Sigmoid colon (tissue), 7 donors: ENCODE measurements around the gene ACD. TPM values are rescaled to one million over a fixed set of nuclear protein-coding genes. Genes with fewer than 3 reads are reported as not detected.
A peak's percentile ranks its signal among the peaks of the same experiment; 100 is the strongest.

ENCODE experiments used
- DNase-seq: peaks from one replicate; pipeline ENCODE4 v3.0.0-alpha.2; 2019
- H3K27ac ChIP-seq, 4 donors: fragments of 200-600 bp; sonication (generic); one replicate each; pipeline ENCODE4 v1.5.1; 2016 to 2019; ENCODE audit warnings: mild to moderate bottlenecking in 1 of 4
- H3K27me3 ChIP-seq, 3 donors: fragments of 200-600 bp; sonication (generic); one replicate each; pipeline ENCODE4 v1.5.1; 2019; ENCODE audit warnings: mild to moderate bottlenecking in 1 of 3
- H3K36me3 ChIP-seq, 4 donors: fragments of 200-600 bp; sonication (generic); one replicate each; pipeline ENCODE4 v1.5.1; 2016 to 2019
- H3K4me1 ChIP-seq, 4 donors: fragments of 200-600 bp; sonication (generic); one replicate each; pipeline ENCODE4 v1.5.1; 2017 to 2019
- H3K4me3 ChIP-seq, 4 donors: fragments of 200-600 bp; sonication (generic); one replicate each; pipeline ENCODE4 v1.5.1; 2017 to 2019; ENCODE audit warnings: mild to moderate bottlenecking in 2 of 4, moderate library complexity in 1 of 4
- H3K9me3 ChIP-seq, 4 donors: fragments of 200-600 bp in 3 of 4; sonication (generic) in 3 of 4; one replicate each; pipeline versions ENCODE4 v1.5.1 to v1.6.1; 2013 to 2019
- EP300 ChIP-seq, 4 donors: sonication (generic); formaldehyde crosslinking; IDR thresholded peaks; one replicate each; pipeline ENCODE4 v1.6.1; 2017; ENCODE audit warnings: antibody characterized with exemption in 4 of 4
- POLR2A ChIP-seq, 2 donors: fragments of 450-650 bp; IDR thresholded peaks; one replicate each; pipeline ENCODE4 v1.6.1; 2016; ENCODE audit warnings: antibody characterized with exemption in 2 of 2, mild to moderate bottlenecking in 2 of 2, moderate library complexity in 2 of 2
- POLR2AphosphoS5 ChIP-seq, 4 donors: sonication (generic); formaldehyde crosslinking; IDR thresholded peaks; one replicate each; pipeline ENCODE4 v1.6.1; 2017; ENCODE audit warnings: antibody characterized with exemption in 4 of 4
- WGBS, 2 donors: extraction: QIAGEN DNeasy Blood & Tissue Kit; methylation state at CpG; one replicate each; pipeline ENCODE4 v1.1.7; 2013; 5-methylcytosine and 5-hydroxymethylcytosine counted together
- intact Hi-C: fragments of 100-400 bp; cut with DNase I; formaldehyde crosslinking; loops from one replicate; pipeline ENCODE4 v1.15.1; 2023
- polyA plus RNA-seq, 3 donors: library from polyadenylated mRNA; stranded (reverse); fragments of 200-250 nt; gene quantifications; one replicate each; pipeline ENCODE4 v1.2.3, GENCODE V29; 2013
- total RNA-seq, 4 donors: library from RNA; depleted of rRNA; stranded (reverse); fragments of >200 nt; gene quantifications; one replicate each; pipeline ENCODE4 v1.1.0, GENCODE V29; 2016
- TF ChIP-seq, protein P1 (sequence below), 4 experiments: fragments of 450-650 bp in 3 of 4; fragments of 200-600 bp in 1 of 4; IDR thresholded peaks; one replicate each; pipeline ENCODE4 v1.5.1; 2016 to 2019; ENCODE audit warnings: antibody characterized with exemption in 4 of 4, mild to moderate bottlenecking in 3 of 4, moderate library complexity in 2 of 4
- donor health status: healthy with polysubstance abuse.
- donor health status: Bipolar disorder and iron deficiency.
- donor health status: healthy.

Gene ACD
- total and polyA plus RNA-seq, 7 donors = 7.4 to 20.6 (median 17.8) TPM

DNA sequence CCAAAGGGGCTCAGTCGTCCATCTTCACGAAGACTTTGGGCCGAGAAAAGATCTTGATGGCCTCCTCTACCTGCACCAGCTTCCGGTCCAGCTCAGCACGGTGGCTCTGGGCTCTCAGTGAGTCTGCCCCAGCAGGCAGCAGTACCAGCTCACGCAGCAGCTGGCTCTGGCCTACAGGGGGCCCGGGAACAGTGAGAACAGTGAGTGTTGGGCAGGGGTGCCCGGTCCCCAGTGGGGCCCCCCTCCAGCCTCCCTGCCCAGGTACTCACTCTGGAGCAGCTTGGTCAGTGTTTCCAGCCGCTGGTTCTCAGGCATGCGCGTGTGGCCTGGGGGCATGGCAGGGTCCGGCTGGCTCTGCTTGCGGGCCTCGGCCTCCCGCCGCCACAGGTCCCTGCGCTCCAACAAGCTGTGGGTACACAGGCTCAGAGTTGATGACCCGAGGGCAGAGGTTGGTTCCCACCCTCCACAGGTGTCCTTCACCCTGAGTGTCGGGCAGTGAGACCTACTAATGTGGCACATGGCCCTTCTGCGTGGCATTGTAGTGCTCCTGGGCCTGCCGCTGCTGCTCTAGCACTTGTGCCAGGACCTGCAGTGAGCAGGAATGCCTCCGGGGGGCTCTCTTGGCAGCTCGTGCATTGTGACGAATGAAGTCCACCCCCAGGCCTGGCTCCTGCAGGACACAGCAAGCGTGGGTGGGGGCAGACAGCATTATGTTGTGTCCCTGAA lies 3.3 kb upstream of the ACD start:
- no peak for TF ChIP-seq POLR2A (IDR thresholded peaks at IDR 0.05)
- TF ChIP-seq POLR2AphosphoS5 (IDR thresholded peaks at IDR 0.05) = no peak
- intact Hi-C loops = no loop called here
- peaks cover 6 to 18% (median 7%) of the 10 kb centered on the region in 4 donors for H3K36me3 ChIP-seq
- peaks cover 0 to 54% (median 47%) of the 10 kb centered on the region in 4 donors for H3K4me1 ChIP-seq
- no peak overlapping the region for H3K27ac ChIP-seq
- peak; percentile 63 for DNase-seq
- no peak overlapping the region for H3K4me3 ChIP-seq
- no peaks in the 10 kb centered on the region for H3K27me3 ChIP-seq
- H3K9me3 ChIP-seq = no peaks in the 10 kb centered on the region
- WGBS, 2 donors = 84% methylated on average over 25 of the region's 25 CpGs

DNA sequence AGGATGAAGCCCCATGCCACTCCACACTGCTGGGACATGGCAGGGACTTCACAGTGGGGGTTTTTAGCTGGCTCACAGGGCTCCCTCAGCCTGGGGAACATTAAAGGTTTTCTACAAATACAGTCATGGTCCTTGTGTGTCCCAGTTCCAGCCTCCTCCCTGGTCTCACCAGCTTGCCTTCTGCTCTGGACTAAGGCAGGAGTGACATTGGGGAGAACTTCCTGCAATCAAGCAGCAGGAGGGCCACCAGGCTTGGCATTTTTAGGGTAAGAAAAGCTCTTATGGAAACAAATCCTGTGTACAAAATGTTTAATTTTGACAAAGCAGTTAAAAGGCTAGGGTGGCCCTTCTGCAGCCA lies 2.6 kb upstream of the ACD start:
- Histone ChIP-seq H3K9me3 (no peaks in the 10 kb centered on the region), H3K36me3 (peaks cover 6 to 25% (median 7%) of the 10 kb centered on the region in 4 donors), H3K4me1 (peaks cover 0 to 47% (median 43%) of the 10 kb centered on the region in 4 donors), H3K4me3 (no peak overlapping the region), H3K27me3 (no peaks in the 10 kb centered on the region), H3K27ac (no peak overlapping the region)
- no peak for DNase-seq
- TF ChIP-seq POLR2A (IDR thresholded peaks at IDR 0.05) (no peak), POLR2AphosphoS5 (IDR thresholded peaks at IDR 0.05) (no peak)
- intact Hi-C loops = no loop called here

DNA sequence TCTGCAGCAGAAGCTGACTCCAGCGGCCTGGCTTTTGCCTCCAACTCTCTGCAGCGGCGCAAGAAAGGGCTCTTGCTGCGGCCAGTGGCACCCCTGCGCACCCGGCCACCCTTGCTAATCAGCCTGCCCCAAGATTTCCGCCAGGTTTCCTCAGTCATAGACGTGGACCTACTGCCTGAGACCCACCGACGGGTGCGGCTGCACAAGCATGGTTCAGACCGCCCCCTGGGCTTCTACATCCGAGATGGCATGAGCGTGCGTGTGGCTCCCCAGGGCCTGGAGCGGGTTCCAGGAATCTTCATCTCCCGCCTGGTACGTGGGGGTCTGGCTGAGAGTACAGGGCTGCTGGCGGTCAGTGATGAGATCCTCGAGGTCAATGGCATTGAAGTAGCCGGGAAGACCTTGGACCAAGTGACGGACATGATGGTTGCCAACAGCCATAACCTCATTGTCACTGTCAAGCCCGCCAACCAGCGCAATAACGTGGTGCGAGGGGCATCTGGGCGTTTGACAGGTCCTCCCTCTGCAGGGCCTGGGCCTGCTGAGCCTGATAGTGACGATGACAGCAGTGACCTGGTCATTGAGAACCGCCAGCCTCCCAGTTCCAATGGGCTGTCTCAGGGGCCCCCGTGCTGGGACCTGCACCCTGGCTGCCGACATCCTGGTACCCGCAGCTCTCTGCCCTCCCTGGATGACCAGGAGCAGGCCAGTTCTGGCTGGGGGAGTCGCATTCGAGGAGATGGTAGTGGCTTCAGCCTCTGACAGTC lies 2.0 kb upstream of the ACD start:
- H3K4me1 ChIP-seq = peaks cover 0 to 42% (median 37%) of the 10 kb centered on the region in 4 donors
- WGBS, 2 donors = 96% methylated on average over 34 of the region's 34 CpGs

DNA sequence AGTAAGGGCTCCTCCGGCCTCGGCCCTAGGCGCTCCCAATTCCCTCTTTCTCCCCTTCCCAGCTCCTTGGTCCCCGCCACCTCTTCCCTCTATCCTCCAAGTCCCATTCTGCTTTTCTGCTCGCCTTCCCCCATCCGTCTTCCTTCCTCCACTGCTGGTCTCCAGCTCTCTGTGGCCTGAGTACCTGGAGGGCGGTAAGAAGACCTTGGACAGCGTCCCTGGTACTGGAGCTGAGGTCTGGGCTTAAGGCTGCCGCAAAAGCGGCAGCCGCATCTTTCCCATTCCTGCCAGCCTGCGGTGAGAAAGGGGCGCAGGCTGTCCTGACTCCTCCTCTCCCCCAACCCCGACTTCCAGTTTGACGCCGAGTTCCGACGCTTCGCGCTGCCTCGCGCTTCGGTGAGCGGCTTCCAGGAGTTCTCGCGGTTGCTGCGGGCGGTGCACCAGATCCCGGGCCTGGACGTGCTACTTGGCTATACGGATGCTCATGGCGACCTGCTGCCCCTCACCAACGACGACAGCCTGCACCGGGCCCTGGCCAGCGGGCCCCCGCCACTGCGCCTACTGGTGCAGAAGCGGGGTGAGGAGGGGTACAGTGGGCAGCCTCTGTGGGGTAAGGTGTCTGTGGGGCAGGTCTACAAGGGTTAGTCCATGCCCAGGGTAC lies 1.2 kb upstream of the ACD start:
- peaks cover 6 to 35% (median 11%) of the 10 kb centered on the region in 4 donors for H3K36me3 ChIP-seq
- intact Hi-C loops = loop anchor here (2.0 kb wide), 1 partner anchor 132 kb away; the partner anchor contains the start of gene RIPOR1
- 10 to 11% methylated on average over 39 of the region's 39 CpGs for WGBS, 2 donors

More for the DNA sequence above, 2.0 kb upstream of the ACD start:
- intact Hi-C loops = loop anchor here (2.0 kb wide), 1 partner anchor 133 kb away; the partner anchor contains the start of gene RIPOR1
- H3K4me3 ChIP-seq = no peak overlapping the region
- no peaks in the 10 kb centered on the region for H3K27me3 ChIP-seq
- H3K27ac ChIP-seq = no peak overlapping the region
- peak; percentile 64 for DNase-seq
- TF ChIP-seq POLR2AphosphoS5 (IDR thresholded peaks at IDR 0.05) = no peak
- no peak for TF ChIP-seq EP300 (IDR thresholded peaks at IDR 0.05)
- TF ChIP-seq POLR2A (IDR thresholded peaks at IDR 0.05) = no peak
- TF ChIP-seq, protein P1, sequence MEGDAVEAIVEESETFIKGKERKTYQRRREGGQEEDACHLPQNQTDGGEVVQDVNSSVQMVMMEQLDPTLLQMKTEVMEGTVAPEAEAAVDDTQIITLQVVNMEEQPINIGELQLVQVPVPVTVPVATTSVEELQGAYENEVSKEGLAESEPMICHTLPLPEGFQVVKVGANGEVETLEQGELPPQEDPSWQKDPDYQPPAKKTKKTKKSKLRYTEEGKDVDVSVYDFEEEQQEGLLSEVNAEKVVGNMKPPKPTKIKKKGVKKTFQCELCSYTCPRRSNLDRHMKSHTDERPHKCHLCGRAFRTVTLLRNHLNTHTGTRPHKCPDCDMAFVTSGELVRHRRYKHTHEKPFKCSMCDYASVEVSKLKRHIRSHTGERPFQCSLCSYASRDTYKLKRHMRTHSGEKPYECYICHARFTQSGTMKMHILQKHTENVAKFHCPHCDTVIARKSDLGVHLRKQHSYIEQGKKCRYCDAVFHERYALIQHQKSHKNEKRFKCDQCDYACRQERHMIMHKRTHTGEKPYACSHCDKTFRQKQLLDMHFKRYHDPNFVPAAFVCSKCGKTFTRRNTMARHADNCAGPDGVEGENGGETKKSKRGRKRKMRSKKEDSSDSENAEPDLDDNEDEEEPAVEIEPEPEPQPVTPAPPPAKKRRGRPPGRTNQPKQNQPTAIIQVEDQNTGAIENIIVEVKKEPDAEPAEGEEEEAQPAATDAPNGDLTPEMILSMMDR (IDR thresholded peaks at IDR 0.05) = no peak
- peaks cover 6 to 30% (median 10%) of the 10 kb centered on the region in 4 donors for H3K36me3 ChIP-seq
- H3K9me3 ChIP-seq = no peaks in the 10 kb centered on the region

DNA sequence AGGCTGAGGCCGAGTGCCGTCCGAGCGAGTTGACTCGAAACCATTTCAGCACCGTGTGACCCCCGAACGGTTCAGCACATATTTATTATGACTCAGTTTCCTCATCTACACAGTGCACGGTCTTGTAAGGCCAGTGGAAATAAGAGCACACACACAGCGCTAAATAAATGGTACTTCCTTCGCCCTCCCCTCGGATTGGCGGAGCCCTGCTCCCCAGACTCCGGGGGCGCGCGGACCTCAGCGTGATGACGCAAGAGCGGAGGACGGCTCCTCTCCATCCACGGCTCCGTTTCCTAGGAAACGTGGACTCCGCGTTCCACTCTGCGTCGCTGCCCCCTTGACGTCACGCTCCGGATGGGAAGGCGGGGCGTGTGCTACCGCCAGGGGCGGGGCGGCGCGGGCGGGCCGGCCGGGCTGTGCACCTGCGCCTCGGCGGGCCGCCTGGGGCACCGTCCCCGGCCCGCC lies 536 bp upstream of the ACD start, which contains the start of gene PARD6A:
TSS of gene PARD6A (plus strand) at position 397 of the 465 bp plus-strand sequence. CDS start 79 bp downstream, outside the sequence.
- Histone ChIP-seq H3K4me3 (peak within 1 kb of the TSS; percentile 65 to 94 (median 80)), H3K27me3 (peaks cover 0 to under 1% (median 0%) of the 10 kb centered on the region in 3 donors), H3K9me3 (no peaks in the 10 kb centered on the region), H3K36me3 (peaks cover 6 to 35% (median 11%) of the 10 kb centered on the region in 4 donors), H3K27ac (peak within 1 kb of the TSS; percentile 92 to 96 (median 96)), H3K4me1 (peaks cover 0 to 29% (median 26%) of the 10 kb centered on the region in 4 donors)
- TF ChIP-seq EP300 (IDR thresholded peaks at IDR 0.05) = peak in 1 of 4 donors; percentile 42
- no peak for TF ChIP-seq POLR2AphosphoS5 (IDR thresholded peaks at IDR 0.05)
- intact Hi-C loops = loop anchor here (1.0 to 2.0 kb wide), 2 partner anchors 98 to 132 kb away; partner anchors contain the start of genes CTCF and RIPOR1
- WGBS, 2 donors = 0 to 1% methylated on average over 48 of the region's 48 CpGs
- peak; percentile 99 for DNase-seq

More for the DNA sequence above, 1.2 kb upstream of the ACD start:
- peak overlapping the region; percentile 92 to 96 (median 96) for H3K27ac ChIP-seq
- peak; percentile 73 for DNase-seq
- H3K9me3 ChIP-seq = no peaks in the 10 kb centered on the region
- TF ChIP-seq EP300 (IDR thresholded peaks at IDR 0.05) (no peak), POLR2A (IDR thresholded peaks at IDR 0.05) (no peak), POLR2AphosphoS5 (IDR thresholded peaks at IDR 0.05) (no peak)
- TF ChIP-seq, protein P1 (IDR thresholded peaks at IDR 0.05) = no peak
- H3K4me3 ChIP-seq = peak overlapping the region; percentile 31 to 94 (median 80)
- H3K27me3 ChIP-seq = no peaks in the 10 kb centered on the region
- H3K4me1 ChIP-seq = peaks cover 0 to 35% (median 32%) of the 10 kb centered on the region in 4 donors
